ENCODE data around the gene NUP205.

DNA sequence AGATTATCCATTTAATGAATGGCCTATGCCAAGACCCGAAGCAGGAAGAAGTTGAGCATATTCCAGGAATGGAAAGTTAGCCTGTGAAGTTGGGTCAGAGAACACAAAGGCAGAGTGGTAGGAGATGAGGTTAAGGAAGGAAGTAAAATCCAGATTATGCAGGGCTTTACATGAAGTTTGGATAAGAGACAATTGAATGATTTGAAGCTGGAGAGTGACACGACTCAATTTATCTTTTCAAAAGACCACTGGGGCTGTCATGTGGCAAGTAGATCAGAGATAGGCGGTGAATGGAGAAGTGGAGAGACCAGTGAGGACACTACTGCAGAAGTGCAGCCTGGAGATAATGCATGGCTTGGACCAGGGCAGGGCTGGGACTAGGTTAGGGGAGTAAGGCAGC lies 40.7 kb upstream of the NUP205 start:
- TF ChIP-seq CTCF (IDR thresholded peaks at IDR 0.05) = no peak
- no peak for TF ChIP-seq POLR2A (IDR thresholded peaks at IDR 0.05)

All from right lobe of liver (tissue), 4 donors.